HG03175 (cell line): ENCODE results near the gene CNTNAP1.

Experiments used
- ATAC-seq: cut with Tn5 transposase; IDR thresholded peaks from one replicate; pipeline ENCODE4 v1.9.1; 2021; ENCODE audit warnings: mild to moderate bottlenecking, moderate library complexity; ENCODE audit not compliant: unreplicated experiment

Gene CNTNAP1

DNA sequence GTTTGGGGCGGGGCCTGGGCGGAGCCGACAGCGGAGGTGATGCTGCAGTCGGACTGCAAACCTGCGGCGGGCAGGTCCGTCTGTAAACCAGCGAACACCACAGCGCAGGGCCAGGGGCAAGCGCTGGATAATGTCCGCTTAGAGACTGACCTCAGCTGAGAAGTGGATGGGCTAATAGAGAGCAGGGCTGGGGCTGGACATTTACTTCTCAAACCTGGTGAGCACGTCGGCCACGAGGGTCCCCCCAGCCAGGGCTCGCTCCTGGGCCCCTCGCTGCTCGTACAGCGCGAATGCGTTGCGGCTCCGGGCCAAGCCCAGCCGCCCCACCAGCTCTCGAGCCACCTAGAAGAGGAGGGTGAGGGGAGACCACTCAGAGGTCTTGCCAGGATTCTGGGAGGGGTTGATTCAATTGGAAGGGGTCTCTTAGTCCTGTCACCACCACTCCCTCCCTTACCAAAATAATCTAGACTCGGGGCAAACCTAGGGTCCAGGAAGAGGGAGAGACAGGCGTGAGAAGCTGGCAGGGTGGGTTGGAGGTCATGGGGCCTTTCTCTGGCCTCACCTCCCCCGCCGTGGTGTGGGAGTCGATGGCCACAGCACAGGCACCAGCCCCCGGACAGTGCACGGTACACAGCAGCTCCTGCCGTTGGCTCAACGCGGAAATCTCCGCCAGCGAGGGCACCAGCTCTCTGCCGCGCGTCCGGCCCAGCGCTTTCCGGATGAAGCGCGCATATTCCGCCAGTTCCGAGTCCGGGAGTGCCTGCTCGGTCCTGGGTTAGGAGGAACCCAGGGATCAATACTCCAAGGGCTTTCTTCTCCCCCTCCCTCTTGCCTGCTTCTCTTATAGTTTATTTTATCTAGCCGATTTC lies 11.3 kb upstream of the CNTNAP1 start:
- no peak for ATAC-seq

DNA sequence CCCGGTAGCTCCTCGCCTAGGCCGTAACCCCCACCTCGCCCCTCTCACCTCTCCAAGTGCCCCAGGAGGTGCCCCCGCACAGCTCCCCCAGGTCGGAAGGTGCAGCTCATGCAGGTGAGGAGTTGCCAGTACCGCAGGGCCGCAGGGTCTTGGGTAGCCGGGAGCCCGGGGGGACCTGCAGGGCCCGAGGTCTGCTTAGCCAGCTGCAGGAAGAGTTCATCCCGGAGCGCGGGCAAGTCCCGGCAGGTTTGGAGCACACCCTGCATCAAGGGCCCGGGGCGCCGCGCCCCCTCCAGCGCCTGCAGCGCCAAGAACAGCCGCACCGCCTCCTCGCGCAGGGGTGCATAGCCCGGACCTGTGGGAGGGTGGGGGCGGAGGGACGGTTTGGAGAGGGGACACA lies 10.3 kb upstream of the CNTNAP1 start:
- ATAC-seq, result no peak

DNA sequence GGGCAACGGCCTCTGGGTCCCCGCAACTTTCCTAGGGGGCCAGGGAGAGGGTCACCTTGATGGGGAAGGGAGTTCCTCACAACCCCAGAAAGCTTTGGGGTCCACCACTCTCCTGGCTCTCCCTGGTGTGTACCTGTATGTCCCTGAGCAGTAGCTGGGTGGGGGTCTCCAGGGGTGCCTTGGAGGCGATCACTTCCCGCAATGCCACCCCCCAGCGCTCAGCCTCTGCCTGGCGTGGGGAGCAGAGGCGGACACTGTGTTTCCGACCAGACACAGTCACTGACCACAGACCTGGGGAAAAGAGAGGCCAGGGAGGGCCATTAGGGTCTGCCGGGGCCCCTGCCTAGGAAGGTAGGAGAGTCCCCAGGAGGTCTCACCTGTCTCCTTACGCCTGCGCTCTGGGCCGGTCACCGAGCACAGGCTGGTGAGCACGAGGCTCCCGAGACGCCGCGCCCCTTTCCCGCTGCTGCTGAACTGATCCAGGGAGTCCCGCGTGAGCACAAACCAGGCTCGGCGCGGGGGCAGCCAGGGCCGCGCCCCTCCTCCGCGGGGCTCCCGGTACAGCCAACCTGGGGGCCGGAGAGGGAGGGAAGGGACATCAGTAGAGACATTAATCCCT lies 9.0 kb upstream of the CNTNAP1 start:
- ATAC-seq, result no peak

DNA sequence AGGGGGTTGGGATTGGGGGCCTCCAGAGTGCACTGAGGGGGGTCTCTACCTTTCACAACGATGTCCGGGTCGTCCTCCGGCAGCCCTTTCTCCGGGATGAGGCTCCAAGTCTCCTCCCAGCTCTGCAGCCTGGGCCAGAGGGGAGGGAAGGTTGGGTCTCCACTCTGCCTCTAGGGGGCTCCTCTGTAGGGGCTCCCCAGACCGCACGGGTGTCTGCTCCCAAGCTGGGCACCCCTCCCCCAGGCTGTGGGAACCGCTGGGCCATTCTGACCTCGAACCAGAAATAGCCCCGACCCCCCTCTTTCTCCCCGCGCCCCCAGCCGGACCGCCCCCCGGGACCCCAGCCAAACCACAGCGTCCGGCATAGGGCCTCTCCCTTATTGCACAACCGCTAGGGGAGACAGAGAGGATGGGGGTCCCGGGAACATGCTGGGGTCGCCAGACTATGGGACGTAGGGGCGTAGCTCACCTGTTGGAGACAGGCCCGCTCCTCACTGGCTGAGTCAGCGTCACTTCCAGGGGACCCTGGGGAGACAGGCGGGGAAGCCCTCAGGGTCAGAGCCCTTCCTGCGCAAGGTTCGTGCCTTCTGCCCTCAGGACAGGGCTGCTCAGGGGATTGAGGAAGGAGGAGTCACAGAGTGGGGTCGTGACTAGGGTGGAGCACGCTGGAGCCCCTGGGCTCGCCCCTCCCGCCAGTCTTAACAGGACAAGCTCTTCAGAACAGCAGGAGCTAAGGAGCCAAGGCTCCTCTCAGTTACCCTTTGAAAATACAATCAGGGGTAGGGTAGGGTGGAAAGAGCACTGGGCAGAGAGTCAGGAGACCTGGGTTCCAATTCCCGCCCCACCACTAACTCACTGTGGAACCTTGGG lies 8.2 kb upstream of the CNTNAP1 start:
- ATAC-seq, result no peak

DNA sequence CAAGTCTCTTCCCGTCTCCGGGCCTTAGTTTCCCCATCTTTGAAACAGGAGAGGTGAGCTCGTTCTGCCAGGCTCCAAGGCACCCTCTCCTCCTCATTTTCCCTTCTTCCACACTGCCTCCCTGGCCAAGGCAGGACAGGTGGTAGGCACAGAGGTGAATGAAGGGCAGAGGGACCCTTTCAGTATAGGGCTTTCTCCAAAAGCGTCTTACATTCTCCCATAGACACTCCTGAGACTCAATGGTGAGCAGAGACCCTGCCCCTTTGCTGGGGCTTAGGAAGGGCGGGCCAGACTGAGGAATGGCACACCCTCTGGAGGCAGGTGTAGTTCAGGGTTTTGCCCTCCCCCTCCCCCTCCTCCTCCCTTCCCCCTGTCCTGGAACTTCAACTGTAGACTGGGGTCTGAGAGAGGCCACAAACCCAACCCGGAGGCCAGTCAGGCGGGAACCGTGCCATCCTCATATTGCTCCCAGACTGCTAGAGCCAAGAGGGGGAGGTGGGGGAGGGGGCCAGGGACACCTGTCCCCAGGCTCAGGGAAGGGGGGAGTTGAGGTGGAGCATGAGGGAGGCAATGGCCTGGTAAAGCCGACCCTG lies 7.5 kb upstream of the CNTNAP1 start:
- no peak for ATAC-seq

DNA sequence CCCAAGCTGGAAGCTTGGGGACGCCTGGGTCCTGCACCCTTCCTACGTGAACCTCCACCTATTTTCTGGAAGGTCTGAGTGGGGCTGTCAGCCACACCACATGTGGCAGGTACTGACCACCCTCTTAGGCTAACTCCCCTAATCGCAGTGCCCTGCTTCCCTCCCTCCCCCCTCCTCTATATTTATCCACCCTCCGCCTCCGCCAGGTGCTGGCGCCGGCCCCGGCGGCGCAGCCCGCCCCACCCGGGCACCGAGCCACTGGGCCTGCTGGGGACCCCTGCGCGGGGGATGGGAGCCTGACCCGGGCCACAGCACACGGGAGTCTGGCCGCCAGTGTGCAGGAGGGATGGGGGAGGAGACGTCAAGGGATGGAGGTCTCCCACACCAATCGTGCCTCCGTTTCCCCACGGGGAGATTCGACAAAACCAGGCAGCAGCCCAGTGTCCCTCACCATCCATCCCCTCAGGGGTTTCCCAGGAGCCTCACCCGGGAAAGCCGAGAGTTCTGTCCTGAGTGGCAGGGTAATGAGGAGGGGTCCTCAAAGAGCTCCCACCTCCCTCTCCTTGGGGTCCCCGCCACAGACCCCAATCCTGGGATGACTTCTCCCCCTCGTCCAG lies 6.9 kb upstream of the CNTNAP1 start:
- ATAC-seq, result no peak

DNA sequence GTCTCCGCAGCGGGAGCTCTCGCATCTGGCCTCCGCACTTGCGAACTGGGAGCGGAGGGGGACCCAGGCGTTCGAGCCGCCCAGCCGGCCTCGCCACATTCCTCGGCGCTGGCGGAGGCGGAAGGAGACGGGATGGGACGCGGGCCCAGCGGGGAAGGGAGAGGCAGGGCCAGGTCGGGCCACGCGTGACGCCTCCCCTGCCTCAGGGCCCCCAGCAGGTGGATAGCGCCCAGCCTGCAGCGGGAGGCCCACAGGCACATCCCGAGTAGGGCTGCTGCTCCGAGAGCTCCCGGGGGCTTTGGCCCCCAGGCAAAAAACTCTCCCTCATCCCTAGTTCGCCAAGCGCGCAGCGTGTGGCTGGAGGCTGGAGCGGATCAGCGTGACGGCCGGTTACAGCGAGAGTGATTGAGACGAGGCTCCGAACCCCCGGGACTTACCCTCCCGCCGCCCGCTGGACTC lies 6.3 kb upstream of the CNTNAP1 start:
- no peak for ATAC-seq

DNA sequence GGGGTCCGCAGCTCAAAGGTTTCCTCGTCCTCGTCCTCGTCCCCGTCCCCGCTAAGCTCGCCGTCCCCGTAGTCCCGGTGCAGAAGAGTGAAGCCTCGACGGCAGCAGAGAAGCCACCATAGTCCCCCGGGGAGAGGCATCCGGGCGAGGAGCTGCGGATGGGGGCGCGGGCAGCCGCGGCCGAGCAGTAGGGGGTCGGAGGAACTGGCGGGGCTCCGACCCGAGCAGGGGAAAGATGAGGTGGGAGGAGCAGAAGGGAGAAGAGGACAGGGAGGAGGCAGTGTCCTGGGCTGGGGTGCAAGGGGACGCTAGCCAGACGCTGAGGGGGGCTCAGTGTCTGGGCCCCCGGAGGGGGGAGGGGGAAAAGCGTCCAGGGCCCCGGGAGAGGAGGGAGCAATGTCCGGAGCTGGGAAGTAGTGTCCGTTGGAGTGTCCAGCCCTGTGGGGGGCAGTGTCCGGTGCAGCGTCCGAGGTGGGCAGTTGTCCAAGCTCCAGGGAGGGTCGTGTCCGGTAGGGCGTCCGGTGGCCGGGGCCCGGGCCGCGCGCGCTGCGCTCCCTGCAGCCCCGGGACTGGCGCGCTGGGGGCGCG lies 5.8 kb upstream of the CNTNAP1 start, which contains the start of gene PLEKHH3:
Gene PLEKHH3 (minus strand): TSS at position 571 of the 588 bp plus-strand sequence. CDS start 431 bp downstream, at position 140.
- no peak for ATAC-seq

DNA sequence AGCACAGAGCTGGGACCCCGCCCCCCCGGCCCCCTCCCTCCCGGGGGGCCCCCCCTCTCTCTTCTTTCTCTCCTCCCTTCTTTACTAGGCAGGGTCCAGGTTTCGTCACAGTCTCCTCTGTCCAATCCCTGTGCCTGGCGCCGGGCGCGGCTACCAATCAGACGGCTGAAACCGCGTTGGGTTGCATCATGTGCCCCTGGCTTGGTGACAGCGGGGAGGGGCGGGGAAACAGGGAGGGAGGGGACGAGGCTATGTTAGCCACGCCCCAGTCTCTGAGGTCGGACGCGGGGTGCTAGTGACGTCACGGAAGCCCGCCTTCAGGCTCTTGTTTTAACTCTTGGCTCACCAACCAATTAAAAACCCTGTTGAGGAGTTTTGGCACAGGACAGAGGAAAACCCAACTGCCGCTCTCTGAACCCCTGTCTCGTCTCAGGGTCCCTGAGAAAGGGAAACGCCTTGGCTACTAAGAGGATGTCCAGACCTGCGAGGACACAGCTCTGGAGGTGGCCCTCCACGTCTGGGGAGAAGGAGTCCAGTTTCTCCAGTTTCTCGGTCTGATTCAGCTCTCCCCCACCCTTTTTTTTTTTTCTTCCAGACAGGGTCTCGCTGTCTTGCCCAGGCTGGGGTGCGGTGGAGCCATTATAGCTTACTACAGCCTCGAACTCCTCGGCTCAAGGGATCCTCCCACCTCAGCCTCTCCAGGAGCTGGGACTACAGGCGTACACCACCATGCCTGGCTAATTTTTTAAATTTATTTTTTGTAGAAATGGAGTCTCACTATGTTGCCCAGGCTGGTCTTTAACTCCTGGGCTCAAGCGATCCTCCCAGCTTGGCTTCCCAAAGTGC lies 5.1 kb upstream of the CNTNAP1 start:
- peak; percentile 67 for ATAC-seq

DNA sequence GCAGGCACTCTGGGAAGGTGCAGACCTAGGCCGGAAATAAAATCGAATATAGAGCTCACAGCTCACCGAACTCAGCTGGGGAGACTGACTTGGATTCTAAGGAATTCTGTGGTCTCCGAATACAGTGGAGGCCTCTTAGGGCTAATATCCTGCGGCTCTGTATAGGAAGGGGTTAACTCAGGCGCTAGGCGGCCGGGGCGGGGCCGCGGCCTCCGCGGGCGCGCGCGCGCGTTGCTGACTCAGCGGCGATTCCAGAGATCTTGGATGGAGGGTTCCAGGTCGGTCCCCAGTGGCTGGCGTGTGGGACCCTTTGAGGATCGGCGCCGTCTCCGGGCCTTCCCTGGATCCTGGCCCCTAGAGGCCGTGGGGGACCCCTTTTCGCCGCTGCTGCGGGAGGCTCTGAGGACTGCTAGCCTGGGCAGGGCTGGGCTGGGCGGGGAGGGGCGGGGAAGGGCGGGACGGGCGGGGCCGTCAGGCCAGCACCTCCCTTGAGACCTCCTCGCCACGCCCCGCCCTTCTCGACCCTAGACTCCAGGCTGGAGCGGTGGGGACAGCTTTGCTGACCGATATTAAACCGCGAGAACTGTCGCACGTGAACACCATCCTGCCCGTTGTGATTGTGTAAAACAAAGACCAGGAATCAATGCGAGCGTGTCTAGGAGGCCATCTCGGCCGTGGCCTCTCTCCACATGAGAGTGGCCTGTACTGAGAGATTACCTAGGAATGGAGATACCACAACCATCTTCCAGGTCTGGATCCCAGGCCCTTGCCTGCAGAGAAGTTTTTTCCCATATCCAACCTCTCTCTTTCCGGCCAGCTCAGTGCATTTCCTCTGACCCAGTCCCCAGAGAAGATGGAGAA lies 4.2 kb upstream of the CNTNAP1 start:
- ATAC-seq, result no peak

DNA sequence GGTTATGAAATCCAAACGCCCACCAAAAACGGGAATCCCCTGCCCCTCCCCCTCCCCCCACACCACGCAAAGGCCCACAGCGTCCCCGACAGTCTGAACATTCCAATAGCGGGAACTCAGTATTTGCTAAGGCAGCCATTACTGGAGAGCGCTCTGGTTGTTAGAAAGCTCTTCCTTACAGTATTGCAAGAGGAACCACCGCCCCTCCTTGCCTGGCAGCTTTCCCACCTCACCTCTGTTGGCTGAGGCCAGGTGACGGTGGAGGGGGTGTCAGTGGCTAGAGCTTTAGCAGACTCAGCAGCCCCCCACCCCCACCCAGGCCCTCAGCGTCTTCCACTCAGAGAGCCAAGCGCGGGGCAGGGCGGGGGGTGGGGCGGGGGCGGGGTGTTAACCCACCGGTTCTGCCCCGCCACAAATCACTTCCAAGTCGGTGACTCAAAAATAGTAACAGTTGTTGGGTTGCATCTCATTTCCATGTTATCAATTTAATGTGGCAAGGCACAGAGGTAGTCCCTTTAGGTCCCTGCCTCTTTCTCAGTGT lies 3.3 kb upstream of the CNTNAP1 start:
- no peak for ATAC-seq

DNA sequence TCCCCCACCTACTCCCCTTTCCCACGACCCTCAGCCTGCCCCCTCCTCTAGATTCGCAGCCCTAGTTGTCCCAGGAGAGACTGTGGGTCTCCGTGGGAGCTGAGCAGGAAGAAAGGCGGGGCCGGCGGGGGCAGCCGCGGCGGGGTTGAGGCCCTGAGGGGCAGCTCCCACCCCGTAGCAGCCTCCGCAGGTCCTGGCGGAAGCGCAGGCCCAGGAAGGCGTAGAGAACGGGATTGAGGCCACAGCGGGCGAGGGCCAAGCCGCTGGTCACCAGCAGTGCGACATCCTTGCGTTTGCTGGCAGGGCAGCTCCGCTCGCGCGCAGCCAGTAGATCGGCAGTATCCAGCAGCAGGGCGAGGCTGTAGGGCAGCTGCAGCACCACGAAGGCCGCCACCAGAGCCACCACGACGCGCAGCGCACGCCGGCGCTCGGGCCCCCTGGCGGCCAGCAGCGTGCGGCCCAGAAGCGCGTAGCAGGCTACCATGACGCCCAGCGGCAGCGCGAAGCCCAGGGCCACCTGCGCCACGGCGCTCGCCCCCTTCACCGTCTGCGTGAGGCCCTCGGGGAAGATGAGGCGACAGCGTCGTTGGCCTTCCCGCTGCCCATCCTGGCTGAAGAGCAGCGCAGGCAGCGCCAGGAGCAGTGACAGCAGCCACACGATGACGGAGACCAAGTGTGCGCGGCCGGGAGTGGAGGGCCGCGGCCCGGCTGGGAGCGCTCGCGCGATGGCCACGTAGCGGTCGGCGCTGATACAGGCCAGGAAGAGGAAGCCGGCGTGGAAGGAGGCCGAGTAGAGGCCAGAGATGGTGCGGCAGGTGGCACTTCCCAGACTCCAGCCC lies 2.6 kb upstream of the CNTNAP1 start:
- peak; percentile 22 for ATAC-seq

DNA sequence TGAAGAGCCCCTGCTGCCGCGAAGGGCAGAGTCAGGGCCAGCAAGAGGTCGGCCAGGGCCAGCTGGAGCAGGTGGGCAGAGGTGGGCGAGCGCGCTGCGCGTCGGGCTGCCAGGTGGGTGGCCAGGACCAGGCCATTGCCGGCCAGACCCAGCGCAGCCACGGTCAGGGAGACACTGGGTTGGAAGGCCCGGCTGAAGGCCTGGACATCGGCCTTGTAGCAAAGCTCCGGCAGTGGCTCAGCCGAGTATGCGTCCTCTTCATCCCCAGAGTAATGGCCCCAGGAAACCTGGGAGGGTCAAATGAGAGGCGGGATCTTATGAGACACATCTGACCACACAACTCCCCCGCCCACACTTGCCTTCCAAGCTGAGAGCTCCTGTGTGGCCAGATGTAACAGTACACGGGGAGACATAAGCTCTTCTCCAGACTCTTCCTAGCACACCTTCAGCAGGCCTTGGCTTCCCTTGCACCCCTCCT lies 2.0 kb upstream of the CNTNAP1 start:
- ATAC-seq, result no peak

DNA sequence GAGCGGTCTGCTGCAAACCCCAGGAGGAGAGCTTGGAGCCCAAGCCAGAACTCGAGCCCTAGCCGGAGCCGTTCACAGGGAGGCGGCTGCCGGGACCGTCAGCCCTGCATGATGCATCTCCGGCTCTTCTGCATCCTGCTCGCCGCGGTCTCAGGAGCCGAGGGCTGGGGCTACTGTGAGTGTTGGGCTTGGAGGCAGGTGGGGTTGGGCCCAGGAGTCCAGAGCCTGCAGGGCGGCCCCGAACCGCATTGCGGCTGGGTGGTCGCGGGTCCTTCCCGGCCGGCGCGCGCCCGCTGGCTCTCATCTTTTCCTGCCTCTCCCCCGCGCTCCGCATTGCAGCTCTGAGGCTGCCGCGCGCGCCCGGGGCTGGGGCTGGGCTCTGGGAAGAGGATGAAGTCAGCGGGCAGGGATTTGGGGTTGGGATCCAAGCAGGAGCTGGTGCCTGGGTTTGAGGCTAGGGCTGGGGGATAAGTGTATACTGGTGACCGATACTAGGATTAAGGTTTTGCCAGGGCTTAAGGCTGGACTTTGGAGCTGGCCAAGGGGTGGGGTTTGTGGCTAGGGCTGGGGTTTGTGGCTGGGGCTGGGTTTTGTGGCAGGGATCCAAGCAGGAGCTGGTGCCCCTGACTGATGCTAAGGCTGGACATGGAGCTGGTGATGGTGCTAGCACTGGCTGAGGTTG lies 532 bp downstream of the CNTNAP1 start:
- ATAC-seq, result no peak

DNA sequence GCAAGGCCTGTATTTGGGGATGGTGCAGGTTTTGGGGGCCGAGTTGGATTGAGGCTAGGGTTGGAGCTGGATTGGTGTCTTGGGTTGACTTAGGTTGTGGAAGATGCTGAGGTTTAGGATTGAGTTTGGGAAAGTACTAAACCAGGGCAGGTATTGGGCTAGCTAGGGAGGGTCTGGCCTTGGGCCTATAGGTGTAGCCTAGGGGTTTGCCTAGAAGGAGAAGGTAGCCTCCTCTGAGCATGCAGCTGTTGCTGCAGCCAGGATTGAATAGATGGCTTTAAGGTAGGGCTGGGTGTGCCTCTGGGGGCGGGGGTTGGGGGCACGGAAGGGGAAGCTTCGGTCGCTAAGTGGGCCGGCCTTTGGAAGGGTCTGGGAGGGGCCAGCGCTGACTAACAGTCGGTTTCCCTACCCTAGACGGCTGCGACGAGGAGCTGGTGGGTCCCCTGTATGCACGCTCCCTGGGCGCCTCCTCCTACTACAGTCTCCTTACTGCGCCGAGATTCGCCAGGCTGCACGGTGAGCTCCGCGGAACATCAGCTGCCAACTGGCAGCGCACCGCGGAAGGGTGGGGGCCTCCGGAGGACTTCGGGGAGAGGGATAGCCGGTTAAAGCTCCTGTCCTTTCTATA lies 1.2 kb downstream of the CNTNAP1 start:
- no peak for ATAC-seq
